Fibroblast of skin of back (primary cell): ENCODE data around the gene TAPT1.
A peak's percentile ranks its signal among the peaks of the same experiment; 100 is the strongest.

Experiments used
- DNase-seq: peaks from one replicate; pipeline ENCODE4 v3.0.0-alpha.2; 2013

The TAPT1 gene

GRCh38 chr4:16131293-16131692, 95.0 kb downstream of the TAPT1 start:
- DNase-seq, result no peak

GRCh38 chr4:16129336-16129735, 96.9 kb downstream of the TAPT1 start:
- DNase-seq, result no peak

DNA sequence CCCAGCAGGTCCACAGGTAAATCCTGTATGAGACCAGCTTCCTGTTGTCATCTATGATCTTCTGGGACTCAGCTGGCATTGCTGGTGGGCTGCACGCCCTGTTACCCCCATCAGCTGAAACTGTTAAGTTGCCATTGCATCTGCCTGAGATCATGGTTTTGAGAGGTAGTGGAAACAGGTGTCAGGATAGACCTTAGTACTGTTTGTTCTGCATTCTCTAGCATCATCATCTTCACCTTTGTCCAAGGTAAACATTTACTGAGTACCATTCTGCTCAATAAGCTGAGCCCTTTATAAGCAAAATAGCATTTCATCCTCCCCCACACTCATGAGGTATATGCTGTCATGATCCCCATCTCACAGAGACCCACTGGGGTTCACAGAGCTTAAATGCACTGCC, 99.6 kb downstream of the TAPT1 start:
- DNase-seq, result no peak

DNA sequence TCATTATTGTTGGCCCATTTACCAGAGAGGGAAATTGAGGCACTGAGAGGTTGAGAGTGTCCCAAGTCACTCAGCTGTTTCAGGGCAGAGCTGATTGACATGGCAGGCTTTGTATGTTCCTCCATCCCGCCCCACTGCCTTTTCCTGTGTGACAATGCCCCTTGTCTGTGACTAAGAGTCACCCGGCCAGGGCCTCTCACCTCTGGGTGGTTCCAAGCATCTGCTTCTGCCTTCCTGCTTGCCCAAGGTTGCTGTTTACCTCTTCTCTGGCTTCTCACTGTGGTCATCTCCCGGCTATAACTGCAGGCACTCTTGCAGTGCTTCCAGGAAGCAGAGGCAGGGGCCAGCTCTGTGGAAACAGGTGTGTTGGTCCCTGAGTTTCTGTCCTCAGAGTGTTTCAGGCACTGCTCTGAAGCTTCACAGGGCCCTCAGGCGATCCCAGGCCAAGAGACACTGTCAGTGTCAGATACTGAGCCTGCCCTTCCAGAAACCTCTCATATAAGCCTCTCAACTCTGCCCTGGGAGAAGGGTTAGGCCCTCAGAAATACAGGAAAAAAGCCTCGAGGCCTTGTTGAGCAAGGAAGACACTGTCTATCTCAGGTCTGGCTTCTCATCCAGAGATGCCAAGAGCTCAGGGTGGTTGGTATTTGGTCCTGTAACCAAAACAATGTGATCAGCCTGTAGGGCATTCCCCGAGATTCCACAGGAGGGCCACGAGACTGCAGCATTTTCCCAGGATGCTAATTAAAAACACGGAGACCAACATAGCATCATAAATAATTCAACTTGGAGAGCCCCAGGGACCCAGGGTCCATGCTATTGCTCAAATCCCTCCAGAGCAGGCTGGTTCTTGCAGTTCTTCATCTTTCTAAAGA, 100.5 kb downstream of the TAPT1 start:
- no peak for DNase-seq

DNA sequence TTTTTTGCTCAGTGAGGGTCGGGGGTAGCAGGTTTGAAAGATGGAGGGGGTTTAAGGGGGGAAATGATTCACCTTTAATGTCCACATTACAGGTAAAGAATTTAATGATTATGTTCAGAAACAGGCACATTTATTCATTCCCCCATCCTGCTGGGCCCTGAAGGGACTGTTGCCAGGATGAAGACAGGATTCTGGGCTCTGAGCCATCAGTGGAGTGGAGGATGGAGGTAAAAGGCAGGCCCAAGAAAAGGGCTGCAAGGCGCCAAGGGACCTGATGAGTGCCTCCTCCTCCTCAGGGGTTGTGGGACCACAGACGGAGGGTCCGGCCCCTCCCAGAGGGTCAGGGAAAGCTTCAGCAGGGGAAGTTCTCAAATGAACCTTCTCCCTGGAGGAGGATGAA, 102.0 kb downstream of the TAPT1 start:
- no peak for DNase-seq

DNA sequence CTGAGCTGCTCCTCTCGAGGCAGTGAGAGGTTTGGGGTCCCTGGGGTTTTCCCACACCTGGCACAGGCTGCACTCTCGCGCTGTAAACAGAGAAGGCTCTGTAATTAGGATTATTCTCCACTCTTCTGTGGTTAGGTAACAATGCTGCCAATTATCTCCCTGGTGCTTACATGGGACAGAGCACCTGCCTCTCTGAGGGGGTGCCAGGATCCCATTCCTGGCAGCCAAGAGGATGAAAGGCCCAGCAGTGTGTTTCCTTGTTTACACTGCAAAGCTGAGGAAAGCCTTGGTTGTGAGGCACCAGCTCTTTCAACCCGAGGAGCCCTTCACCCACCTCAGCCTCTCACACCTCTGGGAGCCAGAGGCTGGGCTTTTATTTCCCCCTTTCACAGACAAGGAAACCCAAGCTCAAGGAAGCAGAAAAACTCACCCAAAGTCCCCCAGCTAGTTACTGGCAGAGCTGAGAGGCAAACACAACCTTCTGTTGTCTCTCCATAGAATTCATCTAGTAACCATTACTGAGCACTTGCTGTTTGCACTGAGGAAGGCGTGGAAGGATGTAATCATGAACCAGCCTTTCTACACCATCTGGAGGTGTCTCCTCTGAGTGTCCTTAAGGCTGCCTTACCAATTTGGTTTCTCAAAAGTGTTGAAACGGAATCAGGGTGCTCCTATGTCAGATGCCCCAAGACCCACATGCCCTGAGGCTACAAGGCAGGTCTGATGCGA, 102.8 kb downstream of the TAPT1 start:
- no peak for DNase-seq

- no peak for DNase-seq
Measured at GRCh38 chr4:16122784-16123183, 103.5 kb downstream of the TAPT1 start.

DNA sequence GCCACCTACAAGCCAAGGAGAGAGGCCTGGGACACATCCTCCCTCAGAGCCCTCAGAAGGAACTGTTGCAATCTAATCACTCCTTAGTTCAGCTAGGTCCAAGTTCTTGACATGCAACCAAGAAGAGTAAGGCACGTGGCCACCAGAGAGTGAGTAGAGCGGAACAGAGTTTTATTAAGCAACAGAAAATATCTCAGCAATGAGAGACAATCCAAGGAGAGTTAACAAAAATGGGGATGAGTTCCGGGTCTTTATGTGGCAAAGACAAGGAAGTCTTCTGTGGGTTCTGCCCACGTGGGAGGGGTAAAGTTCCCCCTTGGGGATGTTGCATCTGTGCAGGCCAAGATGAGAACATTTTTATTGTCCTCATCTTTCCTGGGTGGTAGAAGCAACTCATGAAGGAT, 104.0 kb downstream of the TAPT1 start:
- no peak for DNase-seq

GRCh38 chr4:16120720-16121119, 105.6 kb downstream of the TAPT1 start:
- peak; percentile 5 for DNase-seq

DNA sequence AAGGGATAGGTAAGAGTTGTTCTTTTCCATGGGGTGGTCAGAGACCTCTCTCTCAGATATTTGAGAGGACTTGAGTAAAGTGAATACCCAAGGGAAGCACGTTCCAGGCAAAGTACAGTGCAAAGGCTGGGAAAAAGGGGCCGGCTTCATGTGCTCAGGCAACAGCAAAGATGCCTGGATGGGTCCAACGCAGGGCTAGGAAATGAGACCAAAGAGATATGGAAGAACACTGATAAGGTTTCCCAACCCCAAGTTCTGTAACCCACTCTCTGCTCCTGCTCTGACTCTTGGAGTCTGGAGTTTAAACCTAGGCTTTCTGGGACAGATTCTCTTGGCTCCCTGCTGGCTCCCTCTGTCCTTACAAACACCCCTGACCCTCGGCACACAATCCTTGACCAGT, 106.3 kb downstream of the TAPT1 start:
- DNase-seq, result no peak

- no peak for DNase-seq
Measured at GRCh38 chr4:16118090-16118489, 108.2 kb downstream of the TAPT1 start.

- no peak for DNase-seq
Measured at GRCh38 chr4:16117164-16117563, 109.1 kb downstream of the TAPT1 start.

DNA sequence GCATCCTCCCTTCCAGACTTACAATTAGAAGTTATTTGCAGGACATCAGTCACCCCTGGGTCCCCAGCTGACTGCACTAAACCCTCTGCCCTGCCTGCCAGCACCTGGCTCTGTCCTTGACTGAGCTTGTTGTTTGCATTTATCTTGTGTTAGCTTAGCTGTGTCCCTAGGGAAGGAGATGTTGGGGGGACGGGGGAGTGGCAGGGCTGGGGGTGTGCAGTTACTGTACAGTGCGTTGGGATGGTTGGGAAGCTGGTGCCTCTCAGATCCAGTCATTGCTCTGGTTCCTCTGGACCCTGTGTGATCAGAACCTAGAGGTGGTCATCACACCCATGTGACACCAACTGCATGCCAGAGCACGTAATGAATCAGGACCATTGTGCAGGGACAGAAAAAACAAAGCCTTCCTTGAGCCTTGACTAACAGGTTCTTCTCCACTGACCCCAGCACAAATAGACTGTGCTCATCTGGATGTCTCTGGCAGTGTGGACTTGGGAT, 109.7 kb downstream of the TAPT1 start:
- DNase-seq, result no peak

DNA sequence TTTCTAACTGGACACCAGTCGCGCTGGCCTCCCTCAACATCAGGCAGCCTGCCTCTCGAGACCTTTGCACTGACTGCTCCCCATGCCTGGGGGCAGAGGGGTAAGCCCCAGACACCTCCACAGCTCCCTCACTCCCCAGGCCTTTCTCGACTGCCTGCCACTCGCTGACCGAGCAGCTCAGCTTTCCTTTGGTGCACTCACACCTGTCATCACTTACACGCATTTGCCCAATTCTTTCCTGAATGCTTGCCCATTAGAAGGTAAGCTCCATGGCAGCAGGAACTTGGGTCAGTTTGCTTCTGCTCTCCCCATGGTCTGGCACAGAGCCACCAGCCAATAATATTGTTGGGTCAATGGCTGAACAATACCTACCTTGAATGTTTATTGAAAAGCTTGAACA, 110.3 kb downstream of the TAPT1 start:
- DNase-seq, result no peak

DNA sequence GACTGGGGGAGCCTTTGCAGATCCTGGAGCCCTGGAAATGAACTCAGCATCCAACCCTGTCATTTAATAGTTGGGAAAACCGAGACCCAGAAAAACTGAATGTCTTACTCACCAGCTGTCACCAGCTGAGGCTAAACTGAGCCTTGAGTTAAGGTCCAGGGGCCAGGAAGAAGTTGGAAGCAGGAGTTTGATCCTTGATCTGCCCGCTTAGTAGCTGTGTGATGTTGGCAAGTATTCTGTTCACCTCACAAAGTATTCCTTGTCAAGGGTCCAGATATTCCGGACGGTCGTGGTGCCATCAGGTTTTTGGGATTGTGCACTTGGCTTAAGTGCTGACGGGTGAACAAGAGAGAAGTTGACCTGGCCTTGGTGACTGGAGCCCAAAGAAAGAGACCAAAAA, 111.7 kb downstream of the TAPT1 start:
- DNase-seq, result no peak

GRCh38 chr4:16113741-16114140, 112.5 kb downstream of the TAPT1 start:
- no peak for DNase-seq

DNA sequence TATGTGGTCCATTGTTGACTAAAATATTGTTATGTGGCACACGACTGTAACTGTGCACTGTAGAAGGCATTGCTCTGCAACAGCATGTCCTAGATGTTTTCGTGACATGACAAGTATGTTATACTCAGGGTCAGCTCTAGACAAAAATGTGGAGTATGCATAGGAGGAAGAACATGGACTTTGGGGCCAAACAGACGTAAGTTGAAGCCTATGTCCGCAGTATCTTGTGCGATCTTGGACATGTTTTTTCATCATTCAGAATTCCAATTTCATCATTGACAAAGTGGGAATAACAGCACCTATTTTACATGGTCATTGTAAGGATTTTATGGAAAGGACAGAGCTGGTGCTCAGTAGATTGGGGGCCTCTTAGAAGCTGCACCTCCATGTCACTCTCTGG, 114.7 kb downstream of the TAPT1 start:
- DNase-seq, result no peak

GRCh38 chr4:16110661-16111290, 115.5 kb downstream of the TAPT1 start:
- DNase-seq, result no peak
